ENCODE measurements around the gene CTXND2. TPM values are rescaled to one million over a fixed set of nuclear protein-coding genes. Genes with fewer than 3 reads are reported as not detected.
"Not testable (repeated sequence)": the region's sequence is repeated elsewhere in the genome, so short reads cannot be mapped to it uniquely, and the experiment has no call there.

The CTXND2 gene
- total RNA-seq, 4 donors from 2014 or later: not detected

DNA sequence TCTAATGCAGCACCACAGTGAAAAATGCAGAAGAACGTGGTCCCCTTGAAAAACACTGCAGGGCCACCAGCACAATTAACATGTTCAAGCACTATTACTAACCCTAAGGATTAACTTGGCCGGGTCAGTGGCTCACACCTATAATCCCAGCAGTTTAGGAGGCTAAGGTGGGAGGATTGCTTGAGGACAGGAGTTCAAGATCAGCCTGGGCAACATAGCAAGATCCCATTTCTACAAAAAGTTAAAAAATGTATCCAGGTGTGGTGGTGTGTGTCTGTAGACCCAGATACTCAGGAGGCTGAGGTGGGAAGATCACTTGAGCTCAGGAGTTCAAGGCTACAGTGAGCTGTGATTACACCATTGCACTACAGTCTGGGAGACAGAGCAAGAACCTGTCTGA is 13.4 kb upstream of the CTXND2 start:
- Histone ChIP-seq H3K27me3 (no peaks in the 10 kb centered on the region), H3K9me3 (no peaks in the 10 kb centered on the region), H3K36me3 (peaks cover 0 to 10% (median 0%) of the 10 kb centered on the region in 3 donors), H3K27ac (no peak overlapping the region), H3K4me1 (peaks cover 0 to 19% (median 4%) of the 10 kb centered on the region in 4 donors), H3K4me3 (no peak overlapping the region)
- DNase-seq: no peak
- TF ChIP-seq POLR2A (IDR thresholded peaks at IDR 0.05): no peak
- TF ChIP-seq CTCF (IDR thresholded peaks at IDR 0.05): no peak

- no peak for TF ChIP-seq CTCF (IDR thresholded peaks at IDR 0.05)
- no peak for TF ChIP-seq POLR2A (IDR thresholded peaks at IDR 0.05)
- H3K4me3 ChIP-seq: peak overlapping the region in 2 of 4 donors; percentile 18 to 96
- no peak for DNase-seq
Measured at GRCh38 chr1:150874455-150875196, 12.3 kb upstream of the CTXND2 start.

GRCh38 chr1:150875197-150876118 is 11.5 kb upstream of the CTXND2 start:
- Histone ChIP-seq H3K27me3 (no peaks in the 10 kb centered on the region), H3K4me3 (peak overlapping the region; percentile 62 to 96 (median 85)), H3K36me3 (no peaks in the 10 kb centered on the region), H3K27ac (peak overlapping the region; percentile 88 to 96 (median 94)), H3K9me3 (no peaks in the 10 kb centered on the region), H3K4me1 (peaks cover 0 to 19% (median 4%) of the 10 kb centered on the region in 4 donors)
- TF ChIP-seq POLR2A (IDR thresholded peaks at IDR 0.05) (no peak), CTCF (IDR thresholded peaks at IDR 0.05) (no peak)
- DNase-seq: peak in 1 of 3 donors; percentile 34

More at GRCh38 chr1:150874455-150875196, 12.3 kb upstream of the CTXND2 start:
- Histone ChIP-seq H3K4me1 (peaks cover 0 to 19% (median 4%) of the 10 kb centered on the region in 4 donors), H3K27ac (peak overlapping the region in 3 of 4 donors; percentile 88 to 96 (median 93)), H3K9me3 (no peaks in the 10 kb centered on the region), H3K36me3 (peaks cover 0 to 1% (median 0%) of the 10 kb centered on the region in 3 donors), H3K27me3 (no peaks in the 10 kb centered on the region)

GRCh38 chr1:150876119-150876454 is 10.8 kb upstream of the CTXND2 start:
- Histone ChIP-seq H3K36me3 (no peaks in the 10 kb centered on the region), H3K27ac (peak overlapping the region; percentile 88 to 96 (median 94)), H3K9me3 (no peaks in the 10 kb centered on the region), H3K4me3 (peak overlapping the region; percentile 62 to 96 (median 85)), H3K4me1 (peaks cover 0 to 19% (median 4%) of the 10 kb centered on the region in 4 donors), H3K27me3 (no peaks in the 10 kb centered on the region)
- no peak for DNase-seq
- no peak for TF ChIP-seq POLR2A (IDR thresholded peaks at IDR 0.05)
- TF ChIP-seq CTCF (IDR thresholded peaks at IDR 0.05): no peak

GRCh38 chr1:150878931-150879330 is 8.0 kb upstream of the CTXND2 start:
- not testable (repeated sequence) for H3K27me3 ChIP-seq, H3K4me3 ChIP-seq, H3K27ac ChIP-seq, H3K36me3 ChIP-seq, DNase-seq, H3K9me3 ChIP-seq
- peaks cover 0 to 15% (median 4%) of the 10 kb centered on the region in 4 donors for H3K4me1 ChIP-seq
